DMS53 treated with DMSO at 0.1 percent for 48 hours (cell line): Measurements from ENCODE around the gene SCN1B.
"Not testable (repeated sequence)": the region's sequence is repeated elsewhere in the genome, so short reads cannot be mapped to it uniquely, and the experiment has no call there.

Experiments used
- DNase-seq: peaks from one replicate; lab custom pipeline; 2025; ENCODE audit not compliant: unreplicated experiment; lab: John Stamatoyannopoulos, UW

Gene SCN1B

GRCh38 chr19:35000647-35001501, 29.4 kb upstream of the SCN1B start:
- peak; percentile 87 for DNase-seq

GRCh38 chr19:35002037-35002535, 28.2 kb upstream of the SCN1B start:
- DNase-seq = no peak

GRCh38 chr19:35004517-35005255, 25.6 kb upstream of the SCN1B start:
- no peak for DNase-seq

GRCh38 chr19:35005256-35005977, 24.9 kb upstream of the SCN1B start:
- no peak for DNase-seq

GRCh38 chr19:35006007-35006341, 24.3 kb upstream of the SCN1B start:
- DNase-seq = not testable (repeated sequence)

GRCh38 chr19:35006342-35006998, 23.8 kb upstream of the SCN1B start:
- peak; percentile 70 for DNase-seq

GRCh38 chr19:35006999-35007365, 23.3 kb upstream of the SCN1B start:
- no peak for DNase-seq

- DNase-seq = not testable (repeated sequence)
Observed at GRCh38 chr19:35007427-35007826, 22.8 kb upstream of the SCN1B start.

GRCh38 chr19:35008891-35009341, 21.4 kb upstream of the SCN1B start:
- no peak for DNase-seq

GRCh38 chr19:35009424-35010415, 20.6 kb upstream of the SCN1B start:
- no peak for DNase-seq

GRCh38 chr19:35011091-35011689, 19.1 kb upstream of the SCN1B start:
- no peak for DNase-seq

- no peak for DNase-seq
Observed at GRCh38 chr19:35011737-35012682, 18.3 kb upstream of the SCN1B start.

GRCh38 chr19:35013041-35013819, 17.0 kb upstream of the SCN1B start:
- DNase-seq = peak; percentile 14

GRCh38 chr19:35013820-35014754, 16.2 kb upstream of the SCN1B start:
- no peak for DNase-seq

GRCh38 chr19:35014774-35015173, 15.5 kb upstream of the SCN1B start:
- not testable (repeated sequence) for DNase-seq

GRCh38 chr19:35015270-35015953, 14.9 kb upstream of the SCN1B start:
- DNase-seq = no peak
